Endothelial cell of umbilical vein (primary cell): Measurements from ENCODE around the gene MC1R.

Experiments used
- CTCF ChIP-seq, 2 donors: IDR thresholded peaks; 1 replicate in 1 of 2; 2 replicates in 1 of 2; pipeline ENCODE4 v1.5.1; 2011; ENCODE audit warnings: low read length in 2 of 2, mild to moderate bottlenecking in 2 of 2, moderate library complexity in 2 of 2, control low read depth in 1 of 2, inconsistent platforms in 1 of 2, low read depth in 1 of 2; ENCODE audit not compliant: insufficient read depth in 1 of 2; ENCODE audit errors: extremely low read depth in 1 of 2
- EZH2 ChIP-seq: IDR thresholded peaks from 2 replicates; pipeline ENCODE4 v1.6.1; 2012; ENCODE audit warnings: borderline replicate concordance, low read depth, mild to moderate bottlenecking, moderate library complexity, low read length, inconsistent platforms; ENCODE audit not compliant: severe bottlenecking
- JUN ChIP-seq: IDR thresholded peaks from 2 replicates; pipeline ENCODE4 v1.6.1; 2011; ENCODE audit warnings: borderline replicate concordance, low read depth; ENCODE audit not compliant: insufficient read length, insufficient read depth
- POLR2A ChIP-seq: IDR thresholded peaks from 2 replicates; pipeline ENCODE4 v1.6.1; 2012; ENCODE audit warnings: low read depth, mild to moderate bottlenecking, control low read depth, low read length
- POLR2AphosphoS5 ChIP-seq: IDR thresholded peaks from 2 replicates; pipeline ENCODE4 v1.6.1; 2012; ENCODE audit warnings: low read depth, mild to moderate bottlenecking, control low read depth, low read length, moderate library complexity; ENCODE audit not compliant: insufficient read depth

GRCh38 chr16:89906140-89907025, 12.3 kb upstream of the MC1R start:
- TF ChIP-seq CTCF (IDR thresholded peaks at IDR 0.05; ENCODE audit: extremely low read depth in 1 of 2, insufficient read depth in 1 of 2, low read depth in 1 of 2, low read length in 2 of 2): no peak
- no peak for TF ChIP-seq POLR2AphosphoS5
- no peak for TF ChIP-seq POLR2A
- TF ChIP-seq JUN: no peak
- no peak for TF ChIP-seq EZH2
